ENCODE measurements around the gene SLC6A12.

Gene SLC6A12

DNA sequence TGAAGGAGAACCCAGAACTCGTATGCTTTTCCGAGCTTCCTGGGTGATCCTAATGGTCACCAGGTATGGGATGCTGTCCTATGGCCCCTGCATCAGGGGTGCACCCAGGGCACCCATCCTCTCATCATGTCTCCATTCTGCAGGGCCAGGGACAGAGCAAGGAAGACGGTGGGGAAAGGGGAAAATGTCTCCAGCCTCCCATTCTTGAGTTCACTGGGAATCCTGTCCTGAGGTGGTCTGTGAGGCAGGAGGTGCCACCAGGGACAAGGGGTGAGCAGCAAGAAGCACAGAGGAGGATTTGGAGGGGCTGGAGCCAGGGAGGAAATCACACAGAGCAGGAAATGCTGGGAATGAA is 14.9 kb upstream of the SLC6A12 start:
- FAIRE-seq (no peak), DNase-seq (ENCODE audit: insufficient read length, low spot score) (no peak)
- TF ChIP-seq, protein P1, sequence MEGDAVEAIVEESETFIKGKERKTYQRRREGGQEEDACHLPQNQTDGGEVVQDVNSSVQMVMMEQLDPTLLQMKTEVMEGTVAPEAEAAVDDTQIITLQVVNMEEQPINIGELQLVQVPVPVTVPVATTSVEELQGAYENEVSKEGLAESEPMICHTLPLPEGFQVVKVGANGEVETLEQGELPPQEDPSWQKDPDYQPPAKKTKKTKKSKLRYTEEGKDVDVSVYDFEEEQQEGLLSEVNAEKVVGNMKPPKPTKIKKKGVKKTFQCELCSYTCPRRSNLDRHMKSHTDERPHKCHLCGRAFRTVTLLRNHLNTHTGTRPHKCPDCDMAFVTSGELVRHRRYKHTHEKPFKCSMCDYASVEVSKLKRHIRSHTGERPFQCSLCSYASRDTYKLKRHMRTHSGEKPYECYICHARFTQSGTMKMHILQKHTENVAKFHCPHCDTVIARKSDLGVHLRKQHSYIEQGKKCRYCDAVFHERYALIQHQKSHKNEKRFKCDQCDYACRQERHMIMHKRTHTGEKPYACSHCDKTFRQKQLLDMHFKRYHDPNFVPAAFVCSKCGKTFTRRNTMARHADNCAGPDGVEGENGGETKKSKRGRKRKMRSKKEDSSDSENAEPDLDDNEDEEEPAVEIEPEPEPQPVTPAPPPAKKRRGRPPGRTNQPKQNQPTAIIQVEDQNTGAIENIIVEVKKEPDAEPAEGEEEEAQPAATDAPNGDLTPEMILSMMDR (IDR thresholded peaks at IDR 0.05; ENCODE audit: insufficient read depth, missing control alignments): no peak

GRCh38 chr12:227923-228845 is 14.2 kb upstream of the SLC6A12 start:
- TF ChIP-seq, protein P1 (IDR thresholded peaks at IDR 0.05; ENCODE audit: insufficient read depth, missing control alignments): no peak
- FAIRE-seq (no peak), DNase-seq (ENCODE audit: insufficient read length, low spot score) (no peak)

GRCh38 chr12:227286-227915 is 13.4 kb upstream of the SLC6A12 start:
- TF ChIP-seq, protein P1 (IDR thresholded peaks at IDR 0.05; ENCODE audit: insufficient read depth, missing control alignments): no peak
- DNase-seq (ENCODE audit: insufficient read length, low spot score) (no peak), FAIRE-seq (no peak)

- no peak for FAIRE-seq
- DNase-seq (ENCODE audit: insufficient read length, low spot score): no peak
- TF ChIP-seq, protein P1 (IDR thresholded peaks at IDR 0.05; ENCODE audit: insufficient read depth, missing control alignments): no peak
Measured at GRCh38 chr12:226401-226800, 12.4 kb upstream of the SLC6A12 start.

DNA sequence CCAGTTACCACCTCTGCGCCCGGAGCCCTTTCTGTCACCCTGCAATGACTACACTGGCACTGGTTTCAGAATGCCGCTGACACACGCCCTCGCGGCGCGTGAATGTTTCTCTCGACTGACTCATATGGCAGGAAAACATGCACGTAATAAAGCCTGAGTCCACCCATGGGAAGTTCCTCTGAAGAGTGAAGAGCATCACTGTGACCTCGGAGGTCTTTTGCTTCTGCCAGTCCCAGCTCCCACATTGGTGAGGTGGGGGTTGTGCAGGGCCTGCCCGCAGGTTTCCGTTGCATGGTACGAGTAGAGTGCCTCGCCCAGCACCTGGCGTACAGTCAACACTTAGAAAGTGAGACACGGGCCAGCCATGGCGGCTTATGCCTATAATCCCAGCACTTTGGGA is 11.1 kb upstream of the SLC6A12 start:
- DNase-seq (ENCODE audit: insufficient read length, low spot score): no peak
- TF ChIP-seq, protein P1 (IDR thresholded peaks at IDR 0.05; ENCODE audit: insufficient read depth, missing control alignments): no peak
- FAIRE-seq: no peak

- DNase-seq (ENCODE audit: insufficient read length, low spot score) (no peak), FAIRE-seq (no peak)
- TF ChIP-seq, protein P1 (IDR thresholded peaks at IDR 0.05; ENCODE audit: insufficient read depth, missing control alignments): no peak
Measured at GRCh38 chr12:224330-224729, 10.4 kb upstream of the SLC6A12 start.

GRCh38 chr12:223841-224240 is 9.9 kb upstream of the SLC6A12 start:
- FAIRE-seq (no peak), DNase-seq (ENCODE audit: insufficient read length, low spot score) (no peak)
- TF ChIP-seq, protein P1 (IDR thresholded peaks at IDR 0.05; ENCODE audit: insufficient read depth, missing control alignments): no peak
